Karpas-422 (cell line): ENCODE measurements around the gene ATP5F1D. TPM values are rescaled to one million over a fixed set of nuclear protein-coding genes. Genes with fewer than 3 reads are reported as not detected.

ENCODE experiments used
- DNase-seq: peaks from one replicate; pipeline ENCODE4 v3.0.0-alpha.2; 2015
- H2AFZ ChIP-seq: fragments of 200-600 bp; sonication (generic); 2 replicates; pipeline ENCODE4 v1.6.1; 2014; ENCODE audit warnings: antibody characterized with exemption, low read length, mixed read lengths
- H3K27ac ChIP-seq: fragments of 200-600 bp; sonication (generic); 2 replicates; pipeline ENCODE4 v1.5.1; 2014; ENCODE audit warnings: mild to moderate bottlenecking, low read length, moderate library complexity
- H3K27me3 ChIP-seq: fragments of 200-600 bp; sonication (generic); 2 replicates; pipeline ENCODE4 v1.6.1; 2014; ENCODE audit warnings: low read length, mixed read lengths
- H3K36me3 ChIP-seq: fragments of 200-600 bp; sonication (generic); 2 replicates; pipeline ENCODE4 v1.6.1; 2014; ENCODE audit warnings: low read length, mixed read lengths; ENCODE audit not compliant: insufficient read depth
- H3K4me1 ChIP-seq: fragments of 200-600 bp; sonication (generic); 2 replicates; pipeline ENCODE4 v1.6.1; 2014; ENCODE audit warnings: mild to moderate bottlenecking, low read length, mixed read lengths
- H3K4me2 ChIP-seq: fragments of 200-600 bp; sonication (generic); 2 replicates; pipeline ENCODE4 v1.6.1; 2014; ENCODE audit warnings: low read length, low read depth, mild to moderate bottlenecking; ENCODE audit not compliant: poor library complexity, severe bottlenecking
- H3K4me3 ChIP-seq: fragments of 200-600 bp; sonication (generic); 2 replicates; pipeline ENCODE4 v1.5.1; 2014; ENCODE audit warnings: mild to moderate bottlenecking, antibody characterized with exemption, low read length, mixed read lengths
- H3K79me2 ChIP-seq: fragments of 200-600 bp; sonication (generic); 2 replicates; pipeline ENCODE4 v1.6.1; 2014; ENCODE audit warnings: mild to moderate bottlenecking, low read length, mixed read lengths
- H3K9ac ChIP-seq: fragments of 200-600 bp; sonication (generic); 2 replicates; pipeline ENCODE4 v1.6.0; 2014; ENCODE audit warnings: low read length
- H3K9me2 ChIP-seq: fragments of 200-600 bp; sonication (generic), shearing (Covaris generic); replicated peaks from 2 replicates; pipeline ENCODE4 v1.6.0; 2014; ENCODE audit warnings: mild to moderate bottlenecking, low read length, moderate library complexity; ENCODE audit not compliant: insufficient read depth
- H3K9me3 ChIP-seq: fragments of 300-700, 200-600 bp; sonication (generic); 2 replicates; pipeline ENCODE4 v1.6.1; 2014; ENCODE audit warnings: low read length, mixed read lengths
- H4K20me1 ChIP-seq: fragments of 200-600 bp; sonication (generic); 2 replicates; pipeline ENCODE4 v1.6.1; 2014; ENCODE audit warnings: mild to moderate bottlenecking, antibody characterized with exemption, low read length, low read depth; ENCODE audit not compliant: insufficient read depth
- total RNA-seq: library from RNA; depleted of rRNA; stranded (reverse); fragments of >200 nt; shearing (Covaris generic); gene quantifications from 2 replicates; pipeline ENCODE4 v1.2.3, GENCODE V29; 2014; ENCODE audit warnings: low replicate concordance

ATP5F1D gene
- total RNA-seq, 1 experiment from 2014 or later, result 64.3 TPM

- no peak overlapping the region for H2AFZ ChIP-seq
Observed at GRCh38 chr19:1266916-1267476, 25.4 kb downstream of the ATP5F1D start.

GRCh38 chr19:1267477-1268225, 26.1 kb downstream of the ATP5F1D start:
- no peak overlapping the region for H2AFZ ChIP-seq
- no peaks in the 10 kb centered on the region for H3K27me3 ChIP-seq
- H3K9ac ChIP-seq, result peak overlapping the region; percentile 53; the same call in 1 of the 2 replicates
- H3K4me3 ChIP-seq, result peak overlapping the region; percentile 51; the same call in 1 of the 2 replicates
- H4K20me1 ChIP-seq, result peaks cover 25% of the 10 kb centered on the region
- no peaks in the 10 kb centered on the region for H3K9me3 ChIP-seq
- peaks cover 16% of the 10 kb centered on the region for H3K79me2 ChIP-seq
- no peaks in the 10 kb centered on the region for H3K9me2 ChIP-seq
- peak overlapping the region; percentile 66 for H3K4me2 ChIP-seq
- H3K36me3 ChIP-seq, result peaks cover 19% of the 10 kb centered on the region
- H3K27ac ChIP-seq, result no peak overlapping the region
- H3K4me1 ChIP-seq, result peaks cover 74% of the 10 kb centered on the region
- DNase-seq, result no peak

More at GRCh38 chr19:1266916-1267476, 25.4 kb downstream of the ATP5F1D start:
- Histone ChIP-seq H3K4me1 (peaks cover 80% of the 10 kb centered on the region), H3K9me3 (no peaks in the 10 kb centered on the region), H3K36me3 (peaks cover 12% of the 10 kb centered on the region), H3K4me2 (peak overlapping the region; percentile 66), H3K27me3 (no peaks in the 10 kb centered on the region), H4K20me1 (peaks cover 24% of the 10 kb centered on the region), H3K79me2 (peaks cover 16% of the 10 kb centered on the region), H3K9me2 (no peaks in the 10 kb centered on the region), H3K4me3 (peak overlapping the region; percentile 51), H3K9ac (peak overlapping the region; percentile 53), H3K27ac (peak overlapping the region; percentile 90)
- DNase-seq, result peak; percentile 83

- Histone ChIP-seq H2AFZ (no peak overlapping the region), H3K9ac (peak overlapping the region; percentile 29; the same call in 1 of the 2 replicates), H3K79me2 (peaks cover 16% of the 10 kb centered on the region), H3K27ac (no peak overlapping the region), H3K4me2 (peak overlapping the region; percentile 28), H3K4me1 (peaks cover 66% of the 10 kb centered on the region), H4K20me1 (peaks cover 28% of the 10 kb centered on the region), H3K9me2 (no peaks in the 10 kb centered on the region), H3K9me3 (no peaks in the 10 kb centered on the region), H3K27me3 (no peaks in the 10 kb centered on the region), H3K4me3 (peak overlapping the region; percentile 28; the same call in 1 of the 2 replicates), H3K36me3 (peaks cover 21% of the 10 kb centered on the region)
- no peak for DNase-seq
Observed at GRCh38 chr19:1268226-1269064, 26.9 kb downstream of the ATP5F1D start.

- H3K9me2 ChIP-seq, result no peaks in the 10 kb centered on the region
- peak within 1 kb of the TSS; percentile 77 for H3K27ac ChIP-seq
- no peaks in the 10 kb centered on the region for H3K27me3 ChIP-seq
- H2AFZ ChIP-seq, result no peak within 1 kb of the TSS
- H3K9me3 ChIP-seq, result no peaks in the 10 kb centered on the region
- peak within 1 kb of the TSS; percentile 92 for H3K9ac ChIP-seq
- H3K4me2 ChIP-seq, result peak within 1 kb of the TSS; percentile 85
- H3K4me1 ChIP-seq, result peaks cover 66% of the 10 kb centered on the region
- H4K20me1 ChIP-seq, result peaks cover 28% of the 10 kb centered on the region
- H3K4me3 ChIP-seq, result peak within 1 kb of the TSS; percentile 83
- DNase-seq, result peak; percentile 99
- peaks cover 22% of the 10 kb centered on the region for H3K36me3 ChIP-seq
- H3K79me2 ChIP-seq, result peaks cover 16% of the 10 kb centered on the region
Observed at GRCh38 chr19:1269065-1269477, 27.5 kb downstream of the ATP5F1D start, which contains the start of gene CIRBP. CIRBP (plus strand) TSS chr19:1269332; CDS start chr19:1270934, 1,602 bp downstream.

- peak overlapping the region; percentile 92 for H3K9ac ChIP-seq
- H3K9me2 ChIP-seq, result no peaks in the 10 kb centered on the region
- no peaks in the 10 kb centered on the region for H3K9me3 ChIP-seq
- peaks cover 28% of the 10 kb centered on the region for H3K36me3 ChIP-seq
- peaks cover 67% of the 10 kb centered on the region for H3K4me1 ChIP-seq
- H3K27me3 ChIP-seq, result no peaks in the 10 kb centered on the region
- peak overlapping the region; percentile 85 for H3K4me2 ChIP-seq
- peak overlapping the region; percentile 83 for H3K4me3 ChIP-seq
- H3K27ac ChIP-seq, result peak overlapping the region; percentile 77
- peaks cover 28% of the 10 kb centered on the region for H4K20me1 ChIP-seq
- DNase-seq, result peak; percentile 94
- H2AFZ ChIP-seq, result no peak overlapping the region
- peaks cover 16% of the 10 kb centered on the region for H3K79me2 ChIP-seq
Observed at GRCh38 chr19:1269478-1270212, 28.1 kb downstream of the ATP5F1D start.

GRCh38 chr19:1270213-1270853, 28.8 kb downstream of the ATP5F1D start:
- H4K20me1 ChIP-seq, result peaks cover 28% of the 10 kb centered on the region
- H2AFZ ChIP-seq, result no peak overlapping the region
- peak; percentile 66 for DNase-seq
- peaks cover 16% of the 10 kb centered on the region for H3K79me2 ChIP-seq
- H3K27ac ChIP-seq, result peak overlapping the region; percentile 77
- H3K9me2 ChIP-seq, result no peaks in the 10 kb centered on the region
- H3K36me3 ChIP-seq, result peaks cover 32% of the 10 kb centered on the region
- H3K4me2 ChIP-seq, result peak overlapping the region; percentile 85
- H3K4me3 ChIP-seq, result peak overlapping the region; percentile 83
- peak overlapping the region; percentile 92 for H3K9ac ChIP-seq
- H3K27me3 ChIP-seq, result no peaks in the 10 kb centered on the region
- H3K9me3 ChIP-seq, result no peaks in the 10 kb centered on the region
- peaks cover 66% of the 10 kb centered on the region for H3K4me1 ChIP-seq

GRCh38 chr19:1270854-1271527, 29.4 kb downstream of the ATP5F1D start:
- Histone ChIP-seq H3K4me1 (peaks cover 60% of the 10 kb centered on the region), H3K4me2 (peak overlapping the region; percentile 85), H3K36me3 (peaks cover 32% of the 10 kb centered on the region), H3K9ac (peak overlapping the region; percentile 92; the same call in 1 of the 2 replicates), H3K27ac (peak overlapping the region; percentile 77), H4K20me1 (peaks cover 28% of the 10 kb centered on the region), H3K79me2 (peaks cover 17% of the 10 kb centered on the region), H3K9me2 (no peaks in the 10 kb centered on the region), H3K27me3 (no peaks in the 10 kb centered on the region), H2AFZ (no peak overlapping the region), H3K4me3 (peak overlapping the region; percentile 83; the same call in 1 of the 2 replicates), H3K9me3 (no peaks in the 10 kb centered on the region)
- no peak for DNase-seq
